K562 (cell line): Measurements from ENCODE around the gene EPB41L2. TPM values are rescaled to one million over a fixed set of nuclear protein-coding genes. Genes with fewer than 3 reads are reported as not detected.

Experiments
- ATAC-seq: fragments of 200-7000 bp; cut with Tn5 transposase; 3 replicates; pipeline ENCODE4 v1.9.1; 2020; ENCODE audit warnings: moderate library complexity
- BruUV-seq: library from RNA; stranded (reverse); fragments of 400-500 nt; replicated peaks from 2 replicates; lab custom pipeline; 2021; lab: Mats Ljungman, UMichigan
- CTCF ChIA-PET: fragments of 300-600 bp; formaldehyde crosslinking; extraction: SDS; loops from one replicate; lab custom pipeline; 2021; ENCODE audit warnings: low intra/inter-chr PET ratio; lab: Yijun Ruan, JAX
- POLR2A ChIA-PET: fragments of 300-600, 350-650 bp; sonication (Branson Sonifier 250); formaldehyde crosslinking; extraction: SDS; loops from one replicate; lab custom pipeline; 2021; ENCODE audit warnings: antibody characterized with exemption, inconsistent platforms; lab: Yijun Ruan, JAX
- DNase-seq, 4 experiments: peaks; one replicate each; pipeline versions ENCODE4 v3.0.0 to v3.0.0-alpha.2; 2011 to 2018; ENCODE audit warnings: low spot score in 3 of 4, mixed read lengths in 3 of 4; ENCODE audit errors: extremely low read depth in 1 of 4
- FAIRE-seq: peaks from 2 replicates; lab custom pipeline; 2011; peaks lifted over from hg19 to GRCh38; lab: Jason Lieb, UNC
- H2AFZ ChIP-seq: 2 replicates; pipeline ENCODE4 v1.6.0; 2011; ENCODE audit warnings: low read depth, low read length, control low read depth, inconsistent platforms
- H3K27ac ChIP-seq: fragments of 200-600 bp; 3 replicates; pipeline ENCODE4 v1.8.0; 2011; ENCODE audit warnings: low read depth, mild to moderate bottlenecking, control low read depth, inconsistent platforms, low read length, moderate library complexity, mixed read lengths; ENCODE audit errors: extremely low read depth
- H3K27me3 ChIP-seq, 2 experiments: fragments of 300-600 bp in 1 of 2; 2 replicates in 1 of 2; 3 replicates in 1 of 2; pipeline versions ENCODE4 v1.6.0 to v1.8.0; 2011; ENCODE audit warnings: inconsistent platforms in 2 of 2, low read length in 2 of 2, mild to moderate bottlenecking in 1 of 2, mixed read lengths in 1 of 2, moderate library complexity in 1 of 2; ENCODE audit not compliant: control insufficient read depth in 2 of 2, insufficient read depth in 2 of 2
- H3K36me3 ChIP-seq: fragments of 300-600 bp; 3 replicates; pipeline ENCODE4 v1.8.0; 2011; ENCODE audit warnings: mild to moderate bottlenecking, low read length, inconsistent platforms; ENCODE audit not compliant: control insufficient read depth, insufficient read depth
- H3K4me1 ChIP-seq, 2 experiments: fragments of 200-600 bp in 1 of 2; replicated peaks in 1 of 2; 2 replicates in 1 of 2; 3 replicates in 1 of 2; pipeline versions ENCODE4 v1.5.1 to v1.8.0; 2011; ENCODE audit warnings: inconsistent platforms in 2 of 2, low read length in 2 of 2, mild to moderate bottlenecking in 1 of 2, mixed read lengths in 1 of 2, moderate library complexity in 1 of 2; ENCODE audit not compliant: control insufficient read depth in 2 of 2, insufficient read depth in 2 of 2
- H3K4me2 ChIP-seq: 2 replicates; pipeline ENCODE4 v1.6.1; 2011; ENCODE audit warnings: low read length, control low read depth, inconsistent platforms, mixed read lengths; ENCODE audit not compliant: insufficient read depth
- H3K4me3 ChIP-seq: fragments of 200-600 bp; sonication (generic), shearing (Covaris generic); 2 replicates; pipeline ENCODE4 v1.5.1; 2016; ENCODE audit warnings: control low read depth, inconsistent platforms
- H3K79me2 ChIP-seq: fragments of 200-600 bp; 3 replicates; pipeline ENCODE4 v1.8.0; 2011; ENCODE audit warnings: low read length, inconsistent platforms; ENCODE audit not compliant: control insufficient read depth, insufficient read depth
- H3K9ac ChIP-seq, 2 experiments: 2 replicates each; pipeline versions ENCODE4 v1.6.0 to v1.6.1; 2011; ENCODE audit warnings: low read depth in 2 of 2, low read length in 2 of 2, control low read depth in 1 of 2, inconsistent platforms in 1 of 2, mild to moderate bottlenecking in 1 of 2, mixed read lengths in 1 of 2; ENCODE audit not compliant: insufficient read depth in 1 of 2
- H3K9me1 ChIP-seq: one replicate; pipeline ENCODE4 v1.6.0; 2011; ENCODE audit warnings: inconsistent platforms, mild to moderate bottlenecking, low read length, moderate library complexity; ENCODE audit not compliant: control insufficient read depth, insufficient read depth
- H3K9me3 ChIP-seq: replicated peaks from 2 replicates; pipeline ENCODE4 v1.5.1; 2011; ENCODE audit warnings: low read depth, low read length, inconsistent platforms; ENCODE audit not compliant: control insufficient read depth, insufficient read depth
- H4K20me1 ChIP-seq: replicated peaks from 2 replicates; pipeline ENCODE4 v1.6.1; 2011; ENCODE audit warnings: low read length, inconsistent platforms, mixed read lengths; ENCODE audit not compliant: control insufficient read depth, insufficient read depth
- CTCF ChIP-seq, 3 experiments: IDR thresholded peaks in 2 of 3; conservative IDR thresholded peaks in 1 of 3; 2 replicates each; pipeline ENCODE4 v1.5.1; 2011 to 2012; ENCODE audit warnings: low read length in 3 of 3, mild to moderate bottlenecking in 3 of 3, control low read depth in 2 of 3, improper control_type of control experiment in 1 of 3, inconsistent platforms in 1 of 3, low read depth in 1 of 3, mixed read lengths in 1 of 3, moderate library complexity in 1 of 3; ENCODE audit not compliant: insufficient read depth in 2 of 3
- DPF2 ChIP-seq: fragments of 450-650 bp; IDR thresholded peaks from 2 replicates; pipeline ENCODE4 v1.6.1; 2016
- ESRRB ChIP-seq: fragments of 250-450 bp; sonication (Bioruptor Pico); IDR thresholded peaks from 2 replicates; pipeline ENCODE4 v1.5.0; 2020; ENCODE audit warnings: mild to moderate bottlenecking, moderate library complexity, borderline replicate concordance
- FOXA3 ChIP-seq, 2 experiments: fragments of 450-650 bp in 1 of 2; sonication (generic) in 1 of 2; formaldehyde crosslinking; IDR thresholded peaks in 1 of 2; conservative IDR thresholded peaks in 1 of 2; 2 replicates each; pipeline versions ENCODE4 v1.4.0 to v1.8.0; 2020 to 2022; ENCODE audit warnings: mild to moderate bottlenecking in 2 of 2, missing genetic modification reagents in 1 of 2
- HDAC3 ChIP-seq: fragments of 450-650 bp; IDR thresholded peaks from 2 replicates; pipeline ENCODE4 v1.6.1; 2018; ENCODE audit warnings: borderline replicate concordance, mild to moderate bottlenecking, moderate library complexity; ENCODE audit not compliant: partially characterized antibody
- IFI16 ChIP-seq: fragments of 250-450 bp; sonication (Bioruptor Pico); IDR thresholded peaks from 2 replicates; pipeline ENCODE4 v2.1.2; 2022; ENCODE audit warnings: mild to moderate bottlenecking, inconsistent platforms
- NFRKB ChIP-seq: fragments of 450-650 bp; IDR thresholded peaks from 2 replicates; pipeline ENCODE4 v1.6.1; 2016; ENCODE audit warnings: low read depth
- POLR2AphosphoS2 ChIP-seq: IDR thresholded peaks from 2 replicates; pipeline ENCODE4 v1.6.1; 2012; ENCODE audit warnings: low read length, improper control_type of control experiment
- SMAD4 ChIP-seq: fragments of 250-450 bp; sonication (Bioruptor Pico); conservative IDR thresholded peaks from 2 replicates; pipeline ENCODE4 v1.8.0; 2021; ENCODE audit warnings: inconsistent platforms, mild to moderate bottlenecking, moderate library complexity
- TCF7L2 ChIP-seq: fragments of 150-350 bp; IDR thresholded peaks from 2 replicates; pipeline ENCODE4 v1.6.1; 2016; ENCODE audit warnings: low read depth, mild to moderate bottlenecking, low read length, moderate library complexity
- TCFL5 ChIP-seq: fragments of 250-450 bp; sonication (Bioruptor Pico); conservative IDR thresholded peaks from 2 replicates; pipeline ENCODE4 v1.6.1; 2021; ENCODE audit warnings: mild to moderate bottlenecking, moderate library complexity, matching md5 sums
- WHSC1 ChIP-seq: IDR thresholded peaks from one replicate; pipeline ENCODE4 v1.6.1; 2012; ENCODE audit warnings: low read length, control low read depth, inconsistent platforms
- ZNF23 ChIP-seq: fragments of 250-450 bp; sonication (Bioruptor Pico); IDR thresholded peaks from 2 replicates; pipeline ENCODE4 v1.4.0; 2020; ENCODE audit warnings: mild to moderate bottlenecking
- ZSCAN32 ChIP-seq: fragments of 450-650 bp; formaldehyde crosslinking; IDR thresholded peaks from 2 replicates; pipeline ENCODE4 v1.4.0; 2020; ENCODE audit warnings: mild to moderate bottlenecking, moderate library complexity
- in situ Hi-C: fragments of 300-500 bp; cut with MboI; formaldehyde crosslinking; loops from 4 replicates; pipeline ENCODE4 v1.15.0; 2018; ENCODE audit warnings: inconsistent platforms, mixed read lengths
- intact Hi-C: fragments of 100-400 bp; cut with micrococcal nuclease; formaldehyde crosslinking; loops from 2 replicates; pipeline ENCODE4 v1.14.2; 2022
- polyA plus RNA-seq, 8 experiments: library from polyadenylated mRNA; depleted of rRNA in 4 of 8; stranded (reverse) in 5 of 8; unstranded in 3 of 8; fragments of >200 nt; fragmentation: Nextera tagmentation in 2 of 8; fragmentation: Illumina TruSeq in 1 of 8; extraction: Ambion mirVana in 2 of 8; extraction: Trizol in 1 of 8; gene quantifications; 2 replicates each; pipeline versions ENCODE4 v1.2.1 to v1.2.3, GENCODE V29; 2011 to 2014; ENCODE audit warnings: inconsistent platforms in 1 of 8, missing spikeins in 1 of 8
- total RNA-seq, 7 experiments: library from RNA; depleted of rRNA in 6 of 7; stranded (reverse); fragments of >200 nt in 6 of 7; fragmentation: Illumina TruSeq in 2 of 7; extraction: Trizol in 2 of 7; gene quantifications; 2 replicates each; pipeline versions ENCODE4 v1.2.1 to v1.2.3, GENCODE V29; 2011 to 2021; ENCODE audit warnings: low replicate concordance in 1 of 7
- TF ChIP-seq, protein P1 (sequence below): fragments of 450-650 bp; conservative IDR thresholded peaks from 2 replicates; pipeline ENCODE4 v1.6.1; 2016; ENCODE audit warnings: missing genetic modification characterization, low read depth, mild to moderate bottlenecking, missing compliant biosample characterization, moderate library complexity
- TF ChIP-seq, protein P2 (sequence below): IDR thresholded peaks from 3 replicates; pipeline ENCODE4 v1.6.1; 2011; ENCODE audit warnings: borderline replicate concordance, mild to moderate bottlenecking; ENCODE audit not compliant: insufficient read length, insufficient read depth
- TF ChIP-seq, protein P3 (sequence below): fragments of 250-450 bp; sonication (Bioruptor Pico); IDR thresholded peaks from 2 replicates; pipeline ENCODE4 v1.9.0; 2021; ENCODE audit warnings: mild to moderate bottlenecking, inconsistent platforms

The EPB41L2 gene
- total and polyA plus RNA-seq, 9 of the 15 experiments (the other 6 are each of a cell fraction or from before 2014, with no cell fraction given), result 5.1 to 53.6 (median 25.0) TPM

DNA sequence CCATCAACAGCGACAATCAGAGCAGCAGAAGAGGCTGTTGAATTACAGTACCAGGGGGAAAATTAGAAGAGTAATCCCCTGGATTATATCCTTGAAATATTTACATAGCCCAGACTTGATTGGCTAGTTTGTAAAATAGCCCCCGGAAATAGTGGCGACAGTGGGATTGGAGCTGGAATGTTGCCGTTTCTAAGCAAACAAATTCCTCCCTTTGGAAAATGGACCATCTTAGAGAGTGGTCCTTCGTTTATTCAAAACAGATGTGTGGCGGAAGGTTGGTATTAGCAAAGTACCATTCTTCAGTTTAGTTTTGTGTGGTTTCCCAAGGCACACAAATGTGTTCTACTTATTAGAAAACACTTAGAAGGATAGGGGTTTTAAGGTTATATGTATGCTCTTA lies 4.5 kb upstream of the EPB41L2 start (continued):
- TF ChIP-seq, protein P1, sequence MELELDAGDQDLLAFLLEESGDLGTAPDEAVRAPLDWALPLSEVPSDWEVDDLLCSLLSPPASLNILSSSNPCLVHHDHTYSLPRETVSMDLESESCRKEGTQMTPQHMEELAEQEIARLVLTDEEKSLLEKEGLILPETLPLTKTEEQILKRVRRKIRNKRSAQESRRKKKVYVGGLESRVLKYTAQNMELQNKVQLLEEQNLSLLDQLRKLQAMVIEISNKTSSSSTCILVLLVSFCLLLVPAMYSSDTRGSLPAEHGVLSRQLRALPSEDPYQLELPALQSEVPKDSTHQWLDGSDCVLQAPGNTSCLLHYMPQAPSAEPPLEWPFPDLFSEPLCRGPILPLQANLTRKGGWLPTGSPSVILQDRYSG (tag), result no peak
- TF ChIP-seq WHSC1, result no peak
- TF ChIP-seq, protein P2, sequence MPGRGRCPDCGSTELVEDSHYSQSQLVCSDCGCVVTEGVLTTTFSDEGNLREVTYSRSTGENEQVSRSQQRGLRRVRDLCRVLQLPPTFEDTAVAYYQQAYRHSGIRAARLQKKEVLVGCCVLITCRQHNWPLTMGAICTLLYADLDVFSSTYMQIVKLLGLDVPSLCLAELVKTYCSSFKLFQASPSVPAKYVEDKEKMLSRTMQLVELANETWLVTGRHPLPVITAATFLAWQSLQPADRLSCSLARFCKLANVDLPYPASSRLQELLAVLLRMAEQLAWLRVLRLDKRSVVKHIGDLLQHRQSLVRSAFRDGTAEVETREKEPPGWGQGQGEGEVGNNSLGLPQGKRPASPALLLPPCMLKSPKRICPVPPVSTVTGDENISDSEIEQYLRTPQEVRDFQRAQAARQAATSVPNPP, result no peak
- TF ChIP-seq POLR2AphosphoS2, result no peak
- TF ChIP-seq FOXA3 (CRISPR knock-in tag; conservative IDR thresholded peaks at IDR 0.05 in 1 of 2, IDR thresholded peaks at IDR 0.05 in 1 of 2), result no peak
- TF ChIP-seq, protein P3, sequence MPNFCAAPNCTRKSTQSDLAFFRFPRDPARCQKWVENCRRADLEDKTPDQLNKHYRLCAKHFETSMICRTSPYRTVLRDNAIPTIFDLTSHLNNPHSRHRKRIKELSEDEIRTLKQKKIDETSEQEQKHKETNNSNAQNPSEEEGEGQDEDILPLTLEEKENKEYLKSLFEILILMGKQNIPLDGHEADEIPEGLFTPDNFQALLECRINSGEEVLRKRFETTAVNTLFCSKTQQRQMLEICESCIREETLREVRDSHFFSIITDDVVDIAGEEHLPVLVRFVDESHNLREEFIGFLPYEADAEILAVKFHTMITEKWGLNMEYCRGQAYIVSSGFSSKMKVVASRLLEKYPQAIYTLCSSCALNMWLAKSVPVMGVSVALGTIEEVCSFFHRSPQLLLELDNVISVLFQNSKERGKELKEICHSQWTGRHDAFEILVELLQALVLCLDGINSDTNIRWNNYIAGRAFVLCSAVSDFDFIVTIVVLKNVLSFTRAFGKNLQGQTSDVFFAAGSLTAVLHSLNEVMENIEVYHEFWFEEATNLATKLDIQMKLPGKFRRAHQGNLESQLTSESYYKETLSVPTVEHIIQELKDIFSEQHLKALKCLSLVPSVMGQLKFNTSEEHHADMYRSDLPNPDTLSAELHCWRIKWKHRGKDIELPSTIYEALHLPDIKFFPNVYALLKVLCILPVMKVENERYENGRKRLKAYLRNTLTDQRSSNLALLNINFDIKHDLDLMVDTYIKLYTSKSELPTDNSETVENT, result no peak

DNA sequence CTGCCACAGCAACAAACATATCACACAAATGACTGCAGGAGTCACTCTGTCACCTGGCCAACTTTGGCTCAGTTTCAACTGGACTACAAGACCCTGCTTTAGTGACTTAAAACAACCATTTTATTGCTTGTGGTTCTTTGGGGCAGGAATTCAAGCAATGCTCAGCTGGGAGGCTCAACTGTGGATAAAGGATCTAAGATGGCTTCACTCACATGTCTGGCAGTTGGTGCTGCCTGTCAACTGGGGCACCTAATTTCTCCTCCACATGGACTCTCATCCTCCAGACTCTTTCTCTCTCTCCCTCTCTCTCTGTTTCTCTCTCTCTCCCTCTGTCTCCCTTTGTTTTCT lies 2.8 kb upstream of the EPB41L2 start:
- H3K4me3 ChIP-seq, result no peak overlapping the region
- H3K4me2 ChIP-seq, result no peak overlapping the region
- intact Hi-C loops, result no loop called here
- TF ChIP-seq IFI16 (no peak), NFRKB (no peak), CTCF (IDR thresholded peaks at IDR 0.05 in 2 of 3, conservative IDR thresholded peaks at IDR 0.05 in 1 of 3; ENCODE audit: insufficient read depth in 2 of 3, low read depth in 1 of 3, low read length in 3 of 3) (no peak), ZSCAN32 (CRISPR knock-in tag) (no peak), HDAC3 (no peak), ZNF23 (CRISPR knock-in tag) (no peak), DPF2 (no peak), TCFL5 (CRISPR knock-in tag) (no peak), TCF7L2 (no peak), SMAD4 (CRISPR knock-in tag) (no peak), ESRRB (CRISPR knock-in tag) (no peak)

More for the DNA sequence above, 2.8 kb upstream of the EPB41L2 start:
- Histone ChIP-seq H3K4me1 (peaks cover 3 to 16% of the 10 kb centered on the region in 2 experiments; a peak in 4 of 5 replicates), H3K9ac (no peak overlapping the region), H3K9me1 (no peaks in the 10 kb centered on the region), H2AFZ (no peak overlapping the region), H3K27me3 (no peaks in the 10 kb centered on the region), H3K79me2 (peaks cover 19% of the 10 kb centered on the region), H3K27ac (no peak overlapping the region; the same call in 2 of the 3 replicates), H3K9me3 (no peaks in the 10 kb centered on the region), H4K20me1 (no peaks in the 10 kb centered on the region), H3K36me3 (no peaks in the 10 kb centered on the region)
- ChIA-PET POLR2A (interaction anchor here (0.7 kb wide), 1 partner anchor 649 kb away, joined by 3 read pairs; no protein-coding TSS in a partner anchor), CTCF (no interaction called here)
- no peak for ATAC-seq
- no peak for DNase-seq
- in situ Hi-C loops, result no loop called here
- FAIRE-seq, result no peak
- no TSS peak for BruUV-seq
